PFSK-1 (cell line): ENCODE data around the gene PNPLA5.

Experiments
- FOXP2 ChIP-seq: optimal IDR thresholded peaks from 2 replicates; pipeline ENCODE3; 2011; ENCODE audit warnings: borderline replicate concordance, control low read depth, inconsistent platforms; ENCODE audit not compliant: insufficient read depth; ENCODE audit errors: extremely low read length, extremely low read depth
- TAF1 ChIP-seq: IDR thresholded peaks from 2 replicates; pipeline ENCODE4 v1.6.1; 2012; ENCODE audit warnings: low read length, control low read depth, borderline replicate concordance; ENCODE audit not compliant: insufficient read depth

- TF ChIP-seq TAF1 (no peak), FOXP2 (no peak)
These were observed 11.8 kb downstream of the PNPLA5 start for GRCh38 chr22:43879901-43880540.
